DMS79 (cell line): ENCODE results near the gene SIRT1.
"Not testable (repeated sequence)": the region's sequence is repeated elsewhere in the genome, so short reads cannot be mapped to it uniquely, and the experiment has no call there.

ENCODE experiments used
- DNase-seq: peaks from one replicate; lab custom pipeline; 2025; lab: John Stamatoyannopoulos, UW

Gene SIRT1

GRCh38 chr10:67965456-67965855 is 81.0 kb downstream of the SIRT1 start:
- DNase-seq, result no peak

GRCh38 chr10:67966035-67966434 is 81.6 kb downstream of the SIRT1 start:
- not testable (repeated sequence) for DNase-seq
